DMS79 (cell line): ENCODE measurements around the gene PWP2.
"Not testable (repeated sequence)": the region's sequence is repeated elsewhere in the genome, so short reads cannot be mapped to it uniquely, and the experiment has no call there.

Experiments used
- DNase-seq: peaks from one replicate; lab custom pipeline; 2025; lab: John Stamatoyannopoulos, UW

Gene PWP2

GRCh38 chr21:44163167-44163653 lies 56.0 kb downstream of the PWP2 start:
- not testable (repeated sequence) for DNase-seq

DNA sequence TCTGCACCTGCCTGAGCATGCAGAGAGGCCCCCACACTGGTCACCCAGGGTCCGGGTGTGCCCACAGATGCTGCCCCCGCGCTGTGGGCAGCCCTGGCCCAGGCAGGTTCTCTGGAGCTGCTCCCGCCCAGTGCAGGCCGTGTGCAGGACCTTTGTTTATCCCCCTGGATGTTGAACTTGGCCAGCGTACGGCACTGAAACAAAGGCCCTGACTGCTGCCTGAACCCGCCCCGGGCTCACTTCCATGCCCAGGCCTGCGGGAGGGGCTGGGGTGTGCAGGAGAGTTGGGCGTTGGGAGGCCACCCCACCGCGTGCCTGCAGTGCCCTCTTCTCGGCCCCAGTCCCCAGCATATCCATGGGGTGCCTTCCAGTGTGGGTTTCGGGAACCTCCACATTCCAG lies 58.7 kb downstream of the PWP2 start:
- not testable (repeated sequence) for DNase-seq

DNA sequence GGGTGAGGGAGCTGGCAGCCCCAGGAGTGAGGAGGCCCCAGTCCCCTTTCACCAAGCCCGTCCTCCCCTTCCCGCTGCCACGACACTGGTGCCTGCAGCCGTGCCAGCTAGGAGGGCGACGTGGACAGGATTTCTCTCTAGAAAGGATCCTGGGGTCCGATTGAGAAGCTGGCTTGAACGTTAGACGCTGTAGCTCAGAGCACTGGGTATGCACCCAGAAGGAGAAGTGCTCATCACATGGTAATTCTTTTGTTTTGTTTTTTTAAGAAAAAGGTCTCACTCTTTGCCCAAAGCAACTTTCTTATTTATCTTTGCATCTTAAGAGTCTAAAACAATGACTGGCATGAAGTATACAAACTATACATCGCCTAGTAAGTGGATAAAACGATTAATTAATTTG lies 60.3 kb downstream of the PWP2 start:
- DNase-seq, result not testable (repeated sequence)

DNA sequence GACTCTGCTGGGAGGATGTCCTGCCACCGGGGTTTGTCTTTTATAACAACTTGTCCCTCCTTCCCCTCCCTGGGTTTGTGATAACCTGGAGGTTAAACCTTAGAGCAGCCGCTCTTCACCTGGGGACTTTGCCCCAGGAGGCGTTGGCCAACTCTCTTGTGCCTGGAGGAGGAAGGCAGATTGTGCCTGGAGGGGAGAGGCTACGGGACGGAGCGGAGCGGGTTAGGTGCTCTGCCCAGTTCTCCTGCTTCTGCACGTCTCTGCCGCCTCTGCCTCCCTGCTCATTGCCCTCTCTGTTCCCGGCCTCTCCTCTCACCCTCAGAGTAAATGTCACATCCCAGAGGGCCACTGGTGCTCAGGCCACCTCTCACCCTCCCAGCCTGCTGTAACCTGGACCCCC lies 63.1 kb downstream of the PWP2 start:
- not testable (repeated sequence) for DNase-seq

GRCh38 chr21:44170863-44171262 lies 63.7 kb downstream of the PWP2 start:
- DNase-seq, result not testable (repeated sequence)

DNA sequence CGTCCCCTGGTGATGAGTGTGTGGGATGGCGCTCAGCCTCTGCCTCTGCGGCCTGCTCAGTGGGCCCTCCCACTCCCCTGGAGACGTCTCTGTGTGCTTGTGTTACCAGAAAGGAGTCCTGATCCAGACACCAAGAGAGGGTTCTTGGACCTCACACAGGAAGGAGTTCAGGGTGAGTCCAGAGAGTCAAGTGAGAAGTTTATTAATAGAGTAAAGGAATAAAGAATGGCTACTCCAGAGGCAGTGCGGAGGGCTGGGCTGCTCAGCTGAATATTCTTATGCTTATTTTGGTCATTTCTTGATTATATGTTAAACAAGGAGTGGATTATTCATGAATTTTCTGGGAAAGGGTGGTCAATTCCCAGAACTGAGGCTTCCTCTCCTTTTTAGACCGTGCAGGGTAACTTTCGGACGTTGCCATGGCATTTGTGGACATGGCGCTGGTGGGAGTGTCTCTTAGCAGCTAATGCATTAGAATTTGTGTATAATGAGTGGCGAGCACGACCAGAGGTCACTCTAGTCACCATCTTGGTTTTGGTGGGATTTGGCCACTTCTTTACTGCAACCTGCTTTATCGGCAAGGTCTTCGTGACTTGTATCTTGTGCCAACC lies 64.9 kb downstream of the PWP2 start:
- DNase-seq, result not testable (repeated sequence)

- DNase-seq, result not testable (repeated sequence)
Measured at GRCh38 chr21:44172741-44173140, 65.5 kb downstream of the PWP2 start.

DNA sequence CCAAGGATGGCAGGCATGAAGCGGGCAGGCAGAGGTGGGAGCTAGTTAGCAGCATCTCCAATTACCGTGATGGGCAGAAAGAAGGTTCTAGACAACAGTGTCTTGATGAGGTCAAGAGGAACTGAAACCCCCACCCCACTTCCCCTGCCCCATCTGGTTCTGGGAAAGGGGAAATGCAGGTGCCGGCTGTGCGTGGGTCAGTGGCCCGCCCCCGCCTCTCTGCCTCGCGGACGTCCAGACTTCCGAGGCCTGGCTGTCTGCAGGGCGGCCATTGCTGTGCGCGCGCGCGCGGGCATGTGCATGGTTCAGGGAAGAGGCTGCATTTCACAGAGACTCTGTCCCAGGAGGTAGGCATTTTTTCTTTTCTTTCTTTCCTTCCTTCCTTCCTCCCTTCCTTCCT lies 68.0 kb downstream of the PWP2 start:
- DNase-seq, result not testable (repeated sequence)

GRCh38 chr21:44176127-44176526 lies 68.9 kb downstream of the PWP2 start:
- not testable (repeated sequence) for DNase-seq
